Smooth muscle cell (in vitro differentiated cells): ENCODE results near the gene KRT12. TPM values are rescaled to one million over a fixed set of nuclear protein-coding genes. Genes with fewer than 3 reads are reported as not detected.
A peak's percentile ranks its signal among the peaks of the same experiment; 100 is the strongest.

ENCODE experiments used
- DNase-seq: peaks from one replicate; lab custom pipeline; 2025; ENCODE audit not compliant: unreplicated experiment; lab: John Stamatoyannopoulos, UW
- H2AFZ ChIP-seq: fragments of 200-600 bp; sonication (generic); 2 replicates; pipeline ENCODE4 v1.6.0; 2016; ENCODE audit warnings: antibody characterized with exemption, low read depth, mild to moderate bottlenecking
- H3F3A ChIP-seq: fragments of 200-600 bp; sonication (generic); 2 replicates; pipeline ENCODE4 v1.6.0; 2017; ENCODE audit warnings: antibody characterized with exemption, low read depth
- H3K27ac ChIP-seq: fragments of 200-600 bp; sonication (generic); 2 replicates; pipeline ENCODE4 v1.5.1; 2016; ENCODE audit warnings: low read depth, mild to moderate bottlenecking
- H3K27me3 ChIP-seq: fragments of 200-600 bp; sonication (generic); 2 replicates; pipeline ENCODE4 v1.6.1; 2016; ENCODE audit warnings: low read depth, mild to moderate bottlenecking
- H3K36me3 ChIP-seq: fragments of 200-600 bp; sonication (generic); 2 replicates; pipeline ENCODE4 v1.5.1; 2016; ENCODE audit warnings: low read depth
- H3K4me1 ChIP-seq: fragments of 200-600 bp; sonication (generic); 2 replicates; pipeline ENCODE4 v1.5.1; 2016; ENCODE audit warnings: low read depth
- H3K4me2 ChIP-seq: fragments of 200-600 bp; sonication (generic); 2 replicates; pipeline ENCODE4 v1.6.0; 2016; ENCODE audit warnings: mild to moderate bottlenecking
- H3K4me3 ChIP-seq: fragments of 200-600 bp; sonication (generic); 2 replicates; pipeline ENCODE4 v1.5.1; 2016; ENCODE audit warnings: mild to moderate bottlenecking
- H3K79me2 ChIP-seq: fragments of 200-600 bp; sonication (generic); 2 replicates; pipeline ENCODE4 v1.6.0; 2016; ENCODE audit warnings: low read depth, mild to moderate bottlenecking
- H3K9ac ChIP-seq: fragments of 200-600 bp; sonication (generic); 2 replicates; pipeline ENCODE4 v1.6.0; 2016; ENCODE audit warnings: low read depth
- H3K9me3 ChIP-seq: fragments of 200-600 bp; sonication (generic); replicated peaks from 2 replicates; pipeline ENCODE4 v1.5.1; 2016; ENCODE audit warnings: low read depth
- H4K20me1 ChIP-seq: fragments of 200-600 bp; sonication (generic); 2 replicates; pipeline ENCODE4 v1.6.0; 2016; ENCODE audit warnings: low read depth
- CTCF ChIP-seq: fragments of 200-600 bp; sonication (generic); IDR thresholded peaks from 2 replicates; pipeline ENCODE4 v1.5.1; 2017; ENCODE audit warnings: borderline replicate concordance, mild to moderate bottlenecking, antibody characterized with exemption; ENCODE audit not compliant: insufficient read depth, poor library complexity, severe bottlenecking
- WGBS: methylation state at CpG from one replicate; pipeline ENCODE4 v1.1.7; 2016; ENCODE audit warnings: low lambda C conversion rate; 5-methylcytosine and 5-hydroxymethylcytosine counted together
- polyA plus RNA-seq: library from polyadenylated mRNA; unstranded; fragments of >200 nt; fragmentation: Nextera tagmentation; extraction: Ambion mirVana; gene quantifications from 2 replicates; pipeline ENCODE4 v1.2.1, GENCODE V29; 2016
- total RNA-seq: library from RNA; depleted of rRNA; stranded (reverse); fragments of >200 nt; gene quantifications from 2 replicates; pipeline ENCODE4 v1.2.3, GENCODE V29; 2014

Gene KRT12
- total and polyA plus RNA-seq, 2 experiments from 2014 or later = not detected

GRCh38 chr17:40822132-40822812, 44.8 kb downstream of the KRT12 start, which contains the start of gene KRT10:
TSS of gene KRT10 (minus strand) at chr17:40822614. CDS start at chr17:40822585, 29 bp downstream.
- DNase-seq = no peak
- Histone ChIP-seq H3K9me3 (no peaks in the 10 kb centered on the region), H3K36me3 (no peaks in the 10 kb centered on the region), H3K79me2 (peaks cover 3% of the 10 kb centered on the region), H2AFZ (no peak within 1 kb of the TSS), H3F3A (peaks cover 8% of the 10 kb centered on the region), H4K20me1 (peaks cover 3% of the 10 kb centered on the region), H3K4me3 (no peak within 1 kb of the TSS), H3K27me3 (peaks cover 38% of the 10 kb centered on the region), H3K4me1 (peaks cover 13% of the 10 kb centered on the region), H3K27ac (no peak within 1 kb of the TSS), H3K4me2 (no peak within 1 kb of the TSS), H3K9ac (no peak within 1 kb of the TSS)
- 85% methylated on average over 7 of the region's 7 CpGs for WGBS
- TF ChIP-seq CTCF = no peak

- H3K27ac ChIP-seq = no peak overlapping the region
- no peak for DNase-seq
- peaks cover 3% of the 10 kb centered on the region for H3K79me2 ChIP-seq
- peaks cover 8% of the 10 kb centered on the region for H3F3A ChIP-seq
- H4K20me1 ChIP-seq = no peaks in the 10 kb centered on the region
- H3K9ac ChIP-seq = no peak overlapping the region
- H3K4me1 ChIP-seq = peaks cover 13% of the 10 kb centered on the region
- peaks cover 31% of the 10 kb centered on the region for H3K27me3 ChIP-seq
- no peaks in the 10 kb centered on the region for H3K9me3 ChIP-seq
- no peaks in the 10 kb centered on the region for H3K36me3 ChIP-seq
- no peak for TF ChIP-seq CTCF
- no peak overlapping the region for H2AFZ ChIP-seq
- no peak overlapping the region for H3K4me3 ChIP-seq
- no peak overlapping the region for H3K4me2 ChIP-seq
These were observed 45.5 kb downstream of the KRT12 start for GRCh38 chr17:40821536-40821935.

GRCh38 chr17:40820228-40820838, 46.7 kb downstream of the KRT12 start:
- Histone ChIP-seq H3K79me2 (peaks cover 3% of the 10 kb centered on the region), H3K4me3 (peak overlapping the region; percentile 70), H3K36me3 (no peaks in the 10 kb centered on the region), H3F3A (peaks cover 8% of the 10 kb centered on the region), H3K9me3 (no peaks in the 10 kb centered on the region), H2AFZ (no peak overlapping the region), H3K4me1 (peaks cover 13% of the 10 kb centered on the region), H3K27me3 (peaks cover 19% of the 10 kb centered on the region), H3K9ac (no peak overlapping the region), H4K20me1 (no peaks in the 10 kb centered on the region), H3K4me2 (peak overlapping the region; percentile 96), H3K27ac (no peak overlapping the region)
- no peak for DNase-seq
- no peak for TF ChIP-seq CTCF
- WGBS = 97% methylated on average over 9 of the region's 9 CpGs
